Skeletal muscle tissue (tissue), 4 donors: Measurements from ENCODE around the gene DNAH2. TPM values are rescaled to one million over a fixed set of nuclear protein-coding genes. Genes with fewer than 3 reads are reported as not detected.

ENCODE experiments used
- H3K27ac ChIP-seq: one replicate; pipeline ENCODE4 v1.7.0; 2013; ENCODE audit warnings: mild to moderate bottlenecking, low read depth, low read length, inconsistent platforms
- H3K27me3 ChIP-seq, 3 donors: one replicate each; pipeline ENCODE4 v1.7.0; 2013; ENCODE audit warnings: low read length in 3 of 3; ENCODE audit not compliant: control insufficient read depth in 3 of 3, insufficient read depth in 3 of 3
- H3K36me3 ChIP-seq, 3 donors: one replicate each; pipeline ENCODE4 v1.7.0; 2013; ENCODE audit warnings: low read length in 3 of 3; ENCODE audit not compliant: control insufficient read depth in 3 of 3, insufficient read depth in 3 of 3
- H3K4me1 ChIP-seq, 3 donors: one replicate each; pipeline ENCODE4 v1.7.0; 2013; ENCODE audit warnings: low read length in 3 of 3, mild to moderate bottlenecking in 3 of 3; ENCODE audit not compliant: control insufficient read depth in 3 of 3, insufficient read depth in 3 of 3
- H3K4me3 ChIP-seq, 3 donors: one replicate each; pipeline ENCODE4 v1.7.0; 2013; ENCODE audit warnings: low read length in 3 of 3
- H3K9ac ChIP-seq, 3 donors: one replicate each; pipeline ENCODE4 v1.7.0; 2013; ENCODE audit warnings: low read length in 3 of 3, mild to moderate bottlenecking in 3 of 3, moderate library complexity in 2 of 3, low read depth in 1 of 3
- H3K9me3 ChIP-seq, 3 donors: one replicate each; pipeline ENCODE4 v1.7.0; 2013; ENCODE audit warnings: low read length in 3 of 3; ENCODE audit not compliant: control insufficient read depth in 3 of 3
- total RNA-seq: library from RNA; depleted of rRNA; stranded (reverse); fragments of >200 nt; gene quantifications from one replicate; pipeline ENCODE4 v1.2.3, GENCODE V29; 2014
- donor health status: Osteomylitis.

Gene DNAH2
- total RNA-seq, 1 donor from 2014 or later = 0.52 TPM

DNA sequence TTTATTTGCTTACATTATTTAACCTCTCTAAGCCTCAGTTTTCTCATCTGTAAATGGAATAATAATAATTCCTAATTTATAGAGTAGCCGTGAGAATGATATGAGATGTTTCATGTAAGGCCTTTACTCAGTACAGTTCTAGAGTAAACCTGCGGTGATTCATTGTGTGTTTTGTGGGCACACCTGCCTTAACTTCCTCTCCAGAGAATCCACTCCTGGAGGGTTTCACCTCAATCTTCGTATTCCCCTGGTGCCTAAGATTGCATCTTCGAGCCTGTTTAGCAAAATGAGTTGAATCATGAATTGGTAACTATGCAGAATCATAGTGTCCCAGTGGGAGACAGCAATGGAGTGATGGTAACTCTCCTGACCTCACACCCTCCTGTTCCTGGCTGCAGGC is 52.3 kb downstream of the DNAH2 start:
- no peak overlapping the region for H3K4me3 ChIP-seq
- no peak overlapping the region for H3K27ac ChIP-seq
- H3K9me3 ChIP-seq = no peaks in the 10 kb centered on the region
- no peaks in the 10 kb centered on the region for H3K4me1 ChIP-seq
- H3K27me3 ChIP-seq = peaks cover 12 to 27% (median 21%) of the 10 kb centered on the region in 3 donors
- no peaks in the 10 kb centered on the region for H3K36me3 ChIP-seq
- no peak overlapping the region for H3K9ac ChIP-seq

DNA sequence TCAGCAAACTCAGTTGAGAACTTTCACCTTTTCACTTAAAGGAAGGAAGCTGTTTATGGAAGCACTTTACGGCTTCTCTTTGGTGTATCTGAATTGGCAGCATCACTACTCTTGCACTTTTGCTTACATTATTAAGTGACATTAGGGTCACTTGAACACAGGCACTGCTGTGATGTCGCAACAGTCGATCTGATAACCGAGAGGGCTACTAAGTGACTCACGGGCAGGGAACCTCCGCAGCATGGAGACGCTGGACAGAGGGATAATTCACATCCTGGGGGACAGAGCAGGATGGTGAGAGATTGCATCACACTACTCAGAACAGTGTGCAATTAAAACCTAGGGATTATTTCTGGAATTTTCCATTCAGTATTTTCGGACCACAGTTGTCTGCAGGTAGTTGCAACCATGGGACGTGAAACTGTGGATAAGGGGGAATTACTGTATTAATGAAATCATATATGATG is 56.5 kb downstream of the DNAH2 start:
- H3K27ac ChIP-seq = no peak overlapping the region
- H3K4me1 ChIP-seq = no peaks in the 10 kb centered on the region
- H3K9ac ChIP-seq = no peak overlapping the region
- H3K4me3 ChIP-seq = no peak overlapping the region
- H3K9me3 ChIP-seq = no peaks in the 10 kb centered on the region
- peaks cover 13 to 29% (median 25%) of the 10 kb centered on the region in 3 donors for H3K27me3 ChIP-seq
- no peaks in the 10 kb centered on the region for H3K36me3 ChIP-seq

GRCh38 chr17:7775051-7775450 is 57.5 kb downstream of the DNAH2 start:
- H3K27ac ChIP-seq = no peak overlapping the region
- no peak overlapping the region for H3K9ac ChIP-seq
- H3K4me1 ChIP-seq = no peaks in the 10 kb centered on the region
- no peaks in the 10 kb centered on the region for H3K36me3 ChIP-seq
- peaks cover 13 to 29% (median 23%) of the 10 kb centered on the region in 3 donors for H3K27me3 ChIP-seq
- H3K4me3 ChIP-seq = no peak overlapping the region
- no peaks in the 10 kb centered on the region for H3K9me3 ChIP-seq

- H3K27ac ChIP-seq = no peak overlapping the region
- H3K4me3 ChIP-seq = no peak overlapping the region
- peaks cover 4 to 30% (median 24%) of the 10 kb centered on the region in 3 donors for H3K27me3 ChIP-seq
- no peaks in the 10 kb centered on the region for H3K36me3 ChIP-seq
- H3K4me1 ChIP-seq = no peaks in the 10 kb centered on the region
- H3K9ac ChIP-seq = no peak overlapping the region
- H3K9me3 ChIP-seq = no peaks in the 10 kb centered on the region
Observed at GRCh38 chr17:7777017-7777416, 59.5 kb downstream of the DNAH2 start.

- Histone ChIP-seq H3K4me3 (no peak overlapping the region), H3K36me3 (no peaks in the 10 kb centered on the region), H3K27ac (no peak overlapping the region), H3K9me3 (no peaks in the 10 kb centered on the region), H3K27me3 (peaks cover 2 to 26% (median 17%) of the 10 kb centered on the region in 3 donors), H3K4me1 (no peaks in the 10 kb centered on the region), H3K9ac (no peak overlapping the region)
Observed at GRCh38 chr17:7780736-7781135, 63.2 kb downstream of the DNAH2 start.

- no peaks in the 10 kb centered on the region for H3K9me3 ChIP-seq
- no peaks in the 10 kb centered on the region for H3K4me1 ChIP-seq
- H3K36me3 ChIP-seq = no peaks in the 10 kb centered on the region
- no peak overlapping the region for H3K4me3 ChIP-seq
- H3K9ac ChIP-seq = no peak overlapping the region
- H3K27me3 ChIP-seq = peaks cover 0 to 23% (median 15%) of the 10 kb centered on the region in 3 donors
- no peak overlapping the region for H3K27ac ChIP-seq
Observed at GRCh38 chr17:7781429-7781828, 63.9 kb downstream of the DNAH2 start.

DNA sequence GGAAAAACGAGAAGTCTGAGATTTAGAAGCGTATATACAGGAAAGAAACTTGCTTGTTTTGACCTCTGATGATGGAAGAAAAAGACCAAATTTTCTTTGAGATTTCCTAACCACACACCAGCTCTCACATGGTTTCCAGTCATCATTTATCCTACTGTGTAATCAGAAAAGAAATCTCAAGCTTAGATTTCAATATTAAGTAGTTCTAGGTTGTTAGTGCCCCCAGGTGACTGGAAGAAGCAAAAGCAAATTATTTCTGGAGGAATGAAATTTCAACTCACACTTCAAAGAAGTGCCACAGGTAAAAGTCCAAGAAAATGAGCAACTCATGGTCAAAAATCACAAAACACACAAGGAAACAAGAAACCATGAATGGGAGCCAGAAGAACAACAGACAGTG is 64.7 kb downstream of the DNAH2 start:
- H3K4me3 ChIP-seq = no peak overlapping the region
- no peaks in the 10 kb centered on the region for H3K36me3 ChIP-seq
- H3K27ac ChIP-seq = no peak overlapping the region
- H3K4me1 ChIP-seq = no peaks in the 10 kb centered on the region
- H3K9me3 ChIP-seq = no peaks in the 10 kb centered on the region
- no peak overlapping the region for H3K9ac ChIP-seq
- H3K27me3 ChIP-seq = peaks cover 0 to 22% (median 10%) of the 10 kb centered on the region in 3 donors

DNA sequence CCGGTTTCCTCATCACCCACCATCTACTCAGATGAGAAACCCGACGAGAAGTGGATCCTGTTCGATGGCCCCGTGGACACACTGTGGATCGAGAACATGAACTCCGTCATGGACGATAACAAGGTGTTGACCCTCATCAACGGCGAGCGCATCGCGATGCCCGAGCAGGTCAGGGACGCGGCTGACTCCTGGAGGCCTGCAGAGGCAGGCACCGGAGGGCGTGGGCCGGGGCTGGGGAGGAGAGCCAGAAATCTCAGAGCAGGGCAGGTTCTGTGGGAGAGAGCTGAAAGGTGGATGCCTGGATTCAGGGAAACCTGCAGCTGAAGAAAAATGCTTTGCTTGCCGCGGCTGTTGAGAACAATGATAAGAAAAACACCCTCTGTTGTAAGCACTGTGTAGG is 69.3 kb downstream of the DNAH2 start:
- H3K36me3 ChIP-seq = no peaks in the 10 kb centered on the region
- no peak overlapping the region for H3K4me3 ChIP-seq
- H3K9me3 ChIP-seq = no peaks in the 10 kb centered on the region
- no peaks in the 10 kb centered on the region for H3K4me1 ChIP-seq
- H3K27me3 ChIP-seq = peaks cover 0 to 2% (median 0%) of the 10 kb centered on the region in 3 donors
- no peak overlapping the region for H3K9ac ChIP-seq
- H3K27ac ChIP-seq = no peak overlapping the region

GRCh38 chr17:7789131-7789530 is 71.6 kb downstream of the DNAH2 start:
- H3K4me3 ChIP-seq = no peak overlapping the region

GRCh38 chr17:7790150-7790549 is 72.6 kb downstream of the DNAH2 start:
- Histone ChIP-seq H3K27me3 (peaks cover 0 to 6% (median 0%) of the 10 kb centered on the region in 3 donors), H3K9ac (no peak overlapping the region), H3K4me3 (no peak overlapping the region), H3K36me3 (no peaks in the 10 kb centered on the region), H3K27ac (no peak overlapping the region), H3K9me3 (no peaks in the 10 kb centered on the region), H3K4me1 (no peaks in the 10 kb centered on the region)

More at GRCh38 chr17:7789131-7789530, 71.6 kb downstream of the DNAH2 start:
- Histone ChIP-seq H3K27me3 (peaks cover 0 to 2% (median 0%) of the 10 kb centered on the region in 3 donors), H3K36me3 (no peaks in the 10 kb centered on the region), H3K27ac (no peak overlapping the region), H3K9ac (no peak overlapping the region), H3K9me3 (no peaks in the 10 kb centered on the region), H3K4me1 (no peaks in the 10 kb centered on the region)
